A673 (cell line): Measurements from ENCODE around the gene HNRNPA0.

ENCODE experiments used
- EZH2 ChIP-seq: fragments of 200-600 bp; sonication (generic); IDR thresholded peaks from 2 replicates; pipeline ENCODE4 v1.6.1; 2017; ENCODE audit warnings: borderline replicate concordance, low read depth, mild to moderate bottlenecking, mixed read lengths, antibody characterized with exemption, low read length; ENCODE audit not compliant: poor library complexity, severe bottlenecking
- TF ChIP-seq, protein P1 (sequence below): fragments of 300-800, 200-600 bp; sonication (generic); conservative IDR thresholded peaks from 2 replicates; pipeline ENCODE4 v1.5.1; 2017; ENCODE audit warnings: low read depth, mild to moderate bottlenecking, antibody characterized with exemption, low read length, moderate library complexity, mixed read lengths

DNA sequence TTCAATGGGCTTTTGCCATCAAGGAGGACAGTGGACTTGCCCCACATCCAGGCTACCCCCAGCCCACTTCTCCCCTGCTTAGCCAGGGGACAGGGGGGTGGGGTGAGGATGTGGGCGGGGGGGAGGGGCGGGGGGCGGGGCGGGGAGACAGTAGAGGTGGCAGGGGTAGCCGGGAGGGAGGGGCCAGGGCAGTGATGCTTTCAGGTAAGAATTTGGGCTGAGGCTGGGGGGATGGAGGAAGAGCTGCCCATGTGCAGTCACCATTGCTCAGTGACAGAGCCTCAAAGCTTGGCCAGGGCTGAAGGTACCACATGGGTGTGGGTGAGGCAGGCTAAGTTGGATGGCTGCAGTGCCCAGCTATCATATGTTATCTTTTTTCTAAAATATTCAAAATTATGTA lies 40.7 kb upstream of the HNRNPA0 start:
- no peak for TF ChIP-seq EZH2
- TF ChIP-seq, protein P1, sequence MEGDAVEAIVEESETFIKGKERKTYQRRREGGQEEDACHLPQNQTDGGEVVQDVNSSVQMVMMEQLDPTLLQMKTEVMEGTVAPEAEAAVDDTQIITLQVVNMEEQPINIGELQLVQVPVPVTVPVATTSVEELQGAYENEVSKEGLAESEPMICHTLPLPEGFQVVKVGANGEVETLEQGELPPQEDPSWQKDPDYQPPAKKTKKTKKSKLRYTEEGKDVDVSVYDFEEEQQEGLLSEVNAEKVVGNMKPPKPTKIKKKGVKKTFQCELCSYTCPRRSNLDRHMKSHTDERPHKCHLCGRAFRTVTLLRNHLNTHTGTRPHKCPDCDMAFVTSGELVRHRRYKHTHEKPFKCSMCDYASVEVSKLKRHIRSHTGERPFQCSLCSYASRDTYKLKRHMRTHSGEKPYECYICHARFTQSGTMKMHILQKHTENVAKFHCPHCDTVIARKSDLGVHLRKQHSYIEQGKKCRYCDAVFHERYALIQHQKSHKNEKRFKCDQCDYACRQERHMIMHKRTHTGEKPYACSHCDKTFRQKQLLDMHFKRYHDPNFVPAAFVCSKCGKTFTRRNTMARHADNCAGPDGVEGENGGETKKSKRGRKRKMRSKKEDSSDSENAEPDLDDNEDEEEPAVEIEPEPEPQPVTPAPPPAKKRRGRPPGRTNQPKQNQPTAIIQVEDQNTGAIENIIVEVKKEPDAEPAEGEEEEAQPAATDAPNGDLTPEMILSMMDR, result no peak
